CD4-positive, alpha-beta T cell (primary cell): ENCODE measurements around the gene FFAR2. TPM values are rescaled to one million over a fixed set of nuclear protein-coding genes. Genes with fewer than 3 reads are reported as not detected.
A peak's percentile ranks its signal among the peaks of the same experiment; 100 is the strongest.
"Not testable (repeated sequence)": the region's sequence is repeated elsewhere in the genome, so short reads cannot be mapped to it uniquely, and the experiment has no call there.

Source experiments
- ATAC-seq: fragments of 200-7000 bp; cut with Tn5 transposase; one replicate; pipeline ENCODE4 v1.10.0; 2022; ENCODE audit warnings: mild to moderate bottlenecking; ENCODE audit not compliant: poor library complexity
- CTCF ChIA-PET: fragments of 350-600 bp; sonication (Branson Sonifier 250); formaldehyde crosslinking; loops from one replicate; lab custom pipeline; 2021; ENCODE audit warnings: antibody characterized with exemption, inconsistent platforms; lab: Charles Lee
- POLR2A ChIA-PET: fragments of 350-600 bp; sonication (Branson Sonifier 250); formaldehyde crosslinking; loops from one replicate; lab custom pipeline; 2021; ENCODE audit warnings: antibody characterized with exemption, inconsistent platforms; lab: Charles Lee
- DNase-seq, 14 experiments: peaks; one replicate each; pipeline ENCODE4 v3.0.0-alpha.2; 2013 to 2020; ENCODE audit warnings: mixed read lengths in 2 of 14
- H3K27ac ChIP-seq, 2 donors: one replicate each; pipeline versions ENCODE4 v1.5.1 to v1.7.0; 2013; ENCODE audit warnings: low read length in 2 of 2, low read depth in 1 of 2, mild to moderate bottlenecking in 1 of 2
- H3K27me3 ChIP-seq, 2 experiments: 1 replicate in 1 of 2; 2 replicates in 1 of 2; pipeline versions ENCODE4 v1.6.1 to v1.7.0; 2013; ENCODE audit warnings: low read length in 2 of 2, control low read depth in 1 of 2, mild to moderate bottlenecking in 1 of 2, moderate library complexity in 1 of 2; ENCODE audit not compliant: insufficient read depth in 2 of 2, control insufficient read depth in 1 of 2
- H3K36me3 ChIP-seq: one replicate; pipeline ENCODE4 v1.6.1; 2013; ENCODE audit warnings: low read length, control low read depth; ENCODE audit not compliant: insufficient read depth
- H3K4me1 ChIP-seq: one replicate; pipeline ENCODE4 v1.6.1; 2013; ENCODE audit warnings: low read length, control low read depth; ENCODE audit not compliant: insufficient read depth
- H3K4me3 ChIP-seq: one replicate; pipeline ENCODE4 v1.5.1; 2013; ENCODE audit warnings: mild to moderate bottlenecking, low read length, moderate library complexity
- H3K9me3 ChIP-seq, 2 experiments: 1 replicate in 1 of 2; 2 replicates in 1 of 2; pipeline versions ENCODE4 v1.6.1 to v1.7.0; 2013; ENCODE audit warnings: low read length in 2 of 2, mild to moderate bottlenecking in 2 of 2, control low read depth in 1 of 2, moderate library complexity in 1 of 2; ENCODE audit not compliant: control insufficient read depth in 1 of 2, insufficient read depth in 1 of 2
- H3K27ac Mint-ChIP-seq: one replicate; pipeline ENCODE4 v1.8.0; 2020; ENCODE audit warnings: mixed read lengths
- H3K27me3 Mint-ChIP-seq: one replicate; pipeline ENCODE4 v1.8.0; 2021; ENCODE audit warnings: mixed read lengths
- H3K36me3 Mint-ChIP-seq: one replicate; pipeline ENCODE4 v1.8.0; 2021; ENCODE audit warnings: low read depth, mixed read lengths
- H3K4me1 Mint-ChIP-seq: one replicate; pipeline ENCODE4 v1.8.0; 2021; ENCODE audit warnings: low read depth, mixed read lengths
- H3K4me3 Mint-ChIP-seq: one replicate; pipeline ENCODE4 v1.8.0; 2020; ENCODE audit warnings: mild to moderate bottlenecking, mixed read lengths
- H3K9me3 Mint-ChIP-seq: one replicate; pipeline ENCODE4 v1.8.0; 2020; ENCODE audit warnings: mixed read lengths
- intact Hi-C, 2 experiments: fragments of 100-400 bp; cut with DNase I in 1 of 2; cut with micrococcal nuclease in 1 of 2; formaldehyde crosslinking; loops; one replicate each; pipeline versions ENCODE4 v1.15.1 to v1.9.0; 2023 to 2025; cut with DNase I, micrococcal nuclease
- total RNA-seq, 174 experiments: library from RNA in 2 of 174; stranded (reverse) in 2 of 174; gene quantifications; one replicate each; pipeline ENCODE4 v1.2.3 and lab custom pipeline; 2021 to 2026
- TF ChIP-seq, protein P1 (sequence below): fragments of 200-600 bp; IDR thresholded peaks from one replicate; pipeline ENCODE4 v1.8.0; 2022; ENCODE audit warnings: antibody characterized with exemption, mild to moderate bottlenecking

FFAR2 gene
- total RNA-seq, 2 experiments from 2014 or later, result 0.41 TPM; not detected in 1

DNA sequence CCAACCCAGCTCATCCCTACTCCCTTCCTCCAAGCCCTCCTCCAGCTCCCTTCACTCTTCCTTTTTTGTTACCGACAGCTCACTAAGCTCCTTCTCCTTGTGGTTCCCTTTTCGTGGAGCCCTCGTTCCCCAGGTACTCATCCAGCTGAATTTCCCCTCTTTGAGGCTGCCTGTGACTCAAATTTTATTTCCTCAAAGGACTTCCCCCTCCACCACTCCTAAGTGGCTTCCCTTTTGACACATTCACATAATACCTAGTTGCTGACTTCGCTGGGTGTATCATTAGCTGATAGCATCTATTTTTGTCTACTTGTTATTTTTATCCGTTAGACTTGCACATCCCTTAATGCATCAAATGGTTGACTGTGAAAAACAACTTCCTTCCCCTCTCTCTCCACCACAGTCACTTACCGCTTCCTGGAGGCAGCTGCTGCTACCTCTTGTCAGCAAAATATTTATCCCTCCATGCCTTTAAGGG, 14.5 kb downstream of the FFAR2 start:
- no peaks in the 10 kb centered on the region for H3K36me3 ChIP-seq
- CTCF ChIA-PET, result interaction anchor here (0.9 to 3.0 kb wide), 5 partner anchors 10 to 321 kb away, joined by 3 to 12 read pairs (median 5); no protein-coding TSS in a partner anchor
- Mint-ChIP-seq H3K27ac (peak overlapping the region; percentile 75), H3K36me3 (no peaks in the 10 kb centered on the region), H3K27me3 (no peaks in the 10 kb centered on the region), H3K4me1 (peaks cover 33% of the 10 kb centered on the region), H3K9me3 (no peaks in the 10 kb centered on the region), H3K4me3 (peak overlapping the region; percentile 52)
- ATAC-seq (peak; percentile 91), DNase-seq (peak in 13 of 14 experiments; percentile 17 to 94 (median 50))
- POLR2A ChIA-PET, result interaction anchor here (0.6 to 2.0 kb wide), 19 partner anchors 8 to 338 kb away, joined by 3 to 15 read pairs (median 5); partner anchors contain the start of genes FFAR1, FFAR2, FFAR3 and LIN37
- H3K4me1 ChIP-seq, result peaks cover 51% of the 10 kb centered on the region
- H3K9me3 ChIP-seq, result no peaks in the 10 kb centered on the region
- intact Hi-C loops, result loop anchor here in 1 of 2 experiments (10.0 kb wide), 2 partner anchors 218 to 318 kb away; partner anchors contain the start of genes FXYD7 and LSR
- peak overlapping the region; percentile 66 to 73 for H3K27ac ChIP-seq
- no peaks in the 10 kb centered on the region for H3K27me3 ChIP-seq
- TF ChIP-seq, protein P1, sequence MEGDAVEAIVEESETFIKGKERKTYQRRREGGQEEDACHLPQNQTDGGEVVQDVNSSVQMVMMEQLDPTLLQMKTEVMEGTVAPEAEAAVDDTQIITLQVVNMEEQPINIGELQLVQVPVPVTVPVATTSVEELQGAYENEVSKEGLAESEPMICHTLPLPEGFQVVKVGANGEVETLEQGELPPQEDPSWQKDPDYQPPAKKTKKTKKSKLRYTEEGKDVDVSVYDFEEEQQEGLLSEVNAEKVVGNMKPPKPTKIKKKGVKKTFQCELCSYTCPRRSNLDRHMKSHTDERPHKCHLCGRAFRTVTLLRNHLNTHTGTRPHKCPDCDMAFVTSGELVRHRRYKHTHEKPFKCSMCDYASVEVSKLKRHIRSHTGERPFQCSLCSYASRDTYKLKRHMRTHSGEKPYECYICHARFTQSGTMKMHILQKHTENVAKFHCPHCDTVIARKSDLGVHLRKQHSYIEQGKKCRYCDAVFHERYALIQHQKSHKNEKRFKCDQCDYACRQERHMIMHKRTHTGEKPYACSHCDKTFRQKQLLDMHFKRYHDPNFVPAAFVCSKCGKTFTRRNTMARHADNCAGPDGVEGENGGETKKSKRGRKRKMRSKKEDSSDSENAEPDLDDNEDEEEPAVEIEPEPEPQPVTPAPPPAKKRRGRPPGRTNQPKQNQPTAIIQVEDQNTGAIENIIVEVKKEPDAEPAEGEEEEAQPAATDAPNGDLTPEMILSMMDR, result no peak
- no peak overlapping the region for H3K4me3 ChIP-seq

- Mint-ChIP-seq H3K4me3 (peak overlapping the region; percentile 52), H3K4me1 (peaks cover 29% of the 10 kb centered on the region), H3K27ac (peak overlapping the region; percentile 75)
- not testable (repeated sequence) for H3K4me3 ChIP-seq, H3K36me3 Mint-ChIP-seq, H3K27me3 ChIP-seq, H3K9me3 Mint-ChIP-seq, DNase-seq, H3K27me3 Mint-ChIP-seq, H3K9me3 ChIP-seq, H3K36me3 ChIP-seq
- H3K27ac ChIP-seq, result peak overlapping the region; percentile 40 to 66
- H3K4me1 ChIP-seq, result peaks cover 51% of the 10 kb centered on the region
- CTCF ChIA-PET, result interaction anchor here (0.8 to 3.0 kb wide), 6 partner anchors 10 to 322 kb away, joined by 3 to 12 read pairs (median 4); no protein-coding TSS in a partner anchor
- ATAC-seq, result peak; percentile 61
- intact Hi-C loops, result loop anchor here in 1 of 2 experiments (10.0 kb wide), 2 partner anchors 218 to 318 kb away; partner anchors contain the start of genes FXYD7 and LSR
- POLR2A ChIA-PET, result interaction anchor here (0.8 to 2.0 kb wide), 17 partner anchors 9 to 338 kb away, joined by 3 to 15 read pairs (median 5); partner anchors contain the start of genes FFAR1, FFAR2, FFAR3 and LIN37
Observed at GRCh38 chr19:35462956-35463355, 14.9 kb downstream of the FFAR2 start.

GRCh38 chr19:35466259-35466658, 18.2 kb downstream of the FFAR2 start:
- Histone ChIP-seq H3K4me1 (peaks cover 35% of the 10 kb centered on the region), H3K27me3 (no peaks in the 10 kb centered on the region), H3K4me3 (no peak overlapping the region), H3K27ac (no peak overlapping the region), H3K36me3 (no peaks in the 10 kb centered on the region), H3K9me3 (no peaks in the 10 kb centered on the region)
- Mint-ChIP-seq H3K4me1 (peaks cover 17% of the 10 kb centered on the region), H3K27ac (no peak overlapping the region), H3K27me3 (no peaks in the 10 kb centered on the region), H3K36me3 (no peaks in the 10 kb centered on the region), H3K4me3 (no peak overlapping the region), H3K9me3 (no peaks in the 10 kb centered on the region)
- ChIA-PET CTCF (interaction anchor here (0.6 kb wide), 1 partner anchor 300 kb away, joined by 3 read pairs; no protein-coding TSS in a partner anchor), POLR2A (interaction anchor here (0.6 kb wide), 1 partner anchor 131 kb away, joined by 4 read pairs; no protein-coding TSS in a partner anchor)
- TF ChIP-seq, protein P1, result no peak
- DNase-seq (no peak), ATAC-seq (no peak)
- intact Hi-C loops, result loop anchor here (5.0 to 10.0 kb wide), 4 partner anchors 219 to 399 kb away; partner anchors contain the start of genes LSR (in 2 of the 2) and FXYD7 (in 1 of the 2)
